HepG2 (cell line): ENCODE data around the gene ADGRD1. TPM values are rescaled to one million over a fixed set of nuclear protein-coding genes. Genes with fewer than 3 reads are reported as not detected.

Experiments used
- ATAC-seq: fragments of 200-7000 bp; cut with Tn5 transposase; 3 replicates; pipeline ENCODE4 v1.9.1; 2020; ENCODE audit warnings: mild to moderate bottlenecking, moderate library complexity
- BruUV-seq: library from RNA; stranded (reverse); fragments of 400-500 nt; replicated peaks from 2 replicates; lab custom pipeline; 2021; lab: Mats Ljungman, UMichigan
- CTCF ChIA-PET: fragments of 300-600 bp; formaldehyde crosslinking; extraction: SDS; loops from one replicate; lab custom pipeline; 2021; ENCODE audit warnings: low total read pairs, inconsistent platforms, low intra/inter-chr PET ratio; lab: Yijun Ruan, JAX
- POLR2A ChIA-PET: fragments of 350-600 bp; sonication (Branson Sonifier 250); formaldehyde crosslinking; loops from one replicate; lab custom pipeline; 2020; ENCODE audit warnings: antibody characterized with exemption, inconsistent platforms; lab: Yijun Ruan, JAX
- DNase-seq: peaks from one replicate; pipeline ENCODE4 v3.0.0-alpha.2; 2015; ENCODE audit warnings: low spot score
- FAIRE-seq: peaks from 3 replicates; lab custom pipeline; 2011; peaks lifted over from hg19 to GRCh38; lab: Jason Lieb, UNC
- H2AFZ ChIP-seq: one replicate; pipeline ENCODE4 v1.6.1; 2011; ENCODE audit warnings: low read length, inconsistent platforms
- H3K27ac ChIP-seq: fragments of 300-600 bp; 3 replicates; pipeline ENCODE4 v1.8.0; 2011; ENCODE audit warnings: mixed run types, mild to moderate bottlenecking, mixed read lengths, low read length, inconsistent platforms; ENCODE audit not compliant: insufficient read depth; ENCODE audit errors: extremely low read length
- H3K27me3 ChIP-seq, 2 experiments: fragments of 200-600 bp in 1 of 2; 2 replicates in 1 of 2; 3 replicates in 1 of 2; pipeline versions ENCODE4 v1.6.0 to v1.8.0; 2011; ENCODE audit warnings: low read length in 2 of 2, mild to moderate bottlenecking in 2 of 2, moderate library complexity in 2 of 2, inconsistent platforms in 1 of 2; ENCODE audit not compliant: insufficient read depth in 2 of 2, control insufficient read depth in 1 of 2
- H3K36me3 ChIP-seq, 2 experiments: fragments of 200-600 bp in 1 of 2; replicated peaks in 1 of 2; 2 replicates in 1 of 2; 3 replicates in 1 of 2; pipeline versions ENCODE4 v1.5.1 to v1.8.0; 2011; ENCODE audit warnings: low read length in 2 of 2, inconsistent platforms in 1 of 2; ENCODE audit not compliant: insufficient read depth in 2 of 2, control insufficient read depth in 1 of 2
- H3K4me1 ChIP-seq: 2 replicates; pipeline ENCODE4 v1.5.1; 2012; ENCODE audit warnings: low read length, inconsistent platforms; ENCODE audit not compliant: insufficient read depth
- H3K4me2 ChIP-seq: 2 replicates; pipeline ENCODE4 v1.6.0; 2011; ENCODE audit warnings: low read depth, low read length, inconsistent platforms
- H3K4me3 ChIP-seq, 3 experiments: fragments of 200-600 bp in 1 of 3; sonication (generic), shearing (Covaris generic) in 1 of 3; replicated peaks in 1 of 3; 2 replicates each; pipeline ENCODE4 v1.5.1; 2011 to 2016; ENCODE audit warnings: low read length in 3 of 3, inconsistent platforms in 2 of 3, low read depth in 2 of 3, mild to moderate bottlenecking in 2 of 3, control low read depth in 1 of 3, mixed read lengths in 1 of 3; ENCODE audit not compliant: insufficient read depth in 1 of 3
- H3K79me2 ChIP-seq: one replicate; pipeline ENCODE4 v1.6.1; 2011; ENCODE audit warnings: low read length, inconsistent platforms; ENCODE audit not compliant: insufficient read depth
- H3K9ac ChIP-seq: 2 replicates; pipeline ENCODE4 v1.6.0; 2011; ENCODE audit warnings: mild to moderate bottlenecking, low read depth, low read length, inconsistent platforms; ENCODE audit not compliant: insufficient read depth
- H3K9me3 ChIP-seq: 2 replicates; pipeline ENCODE4 v1.5.1; 2012; ENCODE audit warnings: mild to moderate bottlenecking, low read length
- H4K20me1 ChIP-seq: 2 replicates; pipeline ENCODE4 v1.6.0; 2011; ENCODE audit warnings: inconsistent platforms, mild to moderate bottlenecking, low read length, moderate library complexity; ENCODE audit not compliant: insufficient read depth
- HBP1 ChIP-seq: IDR thresholded peaks from 2 replicates; pipeline ENCODE4 v1.6.1; 2016; ENCODE audit warnings: low read depth, control low read depth
- HNF1B ChIP-seq: sonication (generic); formaldehyde crosslinking; IDR thresholded peaks from 2 replicates; pipeline ENCODE4 v1.5.1; 2020; ENCODE audit warnings: mild to moderate bottlenecking, moderate library complexity, missing genetic modification reagents
- MED8 ChIP-seq: sonication (generic); formaldehyde crosslinking; IDR thresholded peaks from 2 replicates; pipeline ENCODE4 v1.8.1; 2023; ENCODE audit warnings: mild to moderate bottlenecking, missing genetic modification reagents; ENCODE audit not compliant: insufficient replicate concordance
- MIER2 ChIP-seq: IDR thresholded peaks from 2 replicates; pipeline ENCODE4 v1.6.1; 2016; ENCODE audit warnings: missing biosample characterization, missing genetic modification reagents
- MIXL1 ChIP-seq: IDR thresholded peaks from 2 replicates; pipeline ENCODE4 v1.6.1; 2016
- NFYB ChIP-seq: sonication (generic); formaldehyde crosslinking; IDR thresholded peaks from 2 replicates; pipeline ENCODE4 v1.4.0; 2020; ENCODE audit warnings: missing genetic modification reagents
- NFYC ChIP-seq: IDR thresholded peaks from 2 replicates; pipeline ENCODE4 v1.6.1; 2016; ENCODE audit warnings: missing genetic modification reagents, missing compliant biosample characterization
- NKX3-1 ChIP-seq: sonication (generic); formaldehyde crosslinking; IDR thresholded peaks from 2 replicates; pipeline ENCODE4 v1.5.0; 2020; ENCODE audit warnings: missing genetic modification reagents
- STAT5B ChIP-seq: sonication (generic); formaldehyde crosslinking; IDR thresholded peaks from 2 replicates; pipeline ENCODE4 v1.4.0; 2020; ENCODE audit warnings: missing genetic modification reagents
- ZBTB21 ChIP-seq: sonication (generic); formaldehyde crosslinking; IDR thresholded peaks from 2 replicates; pipeline ENCODE4 v1.4.0; 2020; ENCODE audit warnings: missing genetic modification reagents
- ZC3H4 ChIP-seq: sonication (generic); formaldehyde crosslinking; IDR thresholded peaks from 2 replicates; pipeline ENCODE4 v1.4.0; 2020; ENCODE audit warnings: missing genetic modification reagents, borderline replicate concordance
- ZNF275 ChIP-seq: sonication (generic); formaldehyde crosslinking; IDR thresholded peaks from 2 replicates; pipeline ENCODE4 v1.8.0; 2022; ENCODE audit warnings: missing genetic modification reagents, mild to moderate bottlenecking, inconsistent platforms, borderline replicate concordance
- ZNF343 ChIP-seq: sonication (generic); formaldehyde crosslinking; IDR thresholded peaks from 2 replicates; pipeline ENCODE4 v1.4.0; 2020; ENCODE audit warnings: mild to moderate bottlenecking, missing genetic modification reagents
- WGBS: methylation state at CpG from one replicate; pipeline ENCODE4 v1.1.6; 2017; ENCODE audit warnings: low lambda C conversion rate; 5-methylcytosine and 5-hydroxymethylcytosine counted together
- in situ Hi-C: cut with HindIII; loops from 2 replicates; pipeline ENCODE4 v1.10.0; 2017; ENCODE audit warnings: low pct_unique_long_range_greater_than_20kb; ENCODE audit not compliant: extremely low pct_ligation_motif_present
- intact Hi-C: fragments of 100-400 bp; cut with micrococcal nuclease; formaldehyde crosslinking; loops from one replicate; pipeline ENCODE4 v1.10.0; 2022; ENCODE audit not compliant: unreplicated experiment
- polyA plus RNA-seq, 8 experiments: library from polyadenylated mRNA; depleted of rRNA in 3 of 8; stranded (reverse) in 7 of 8; unstranded in 1 of 8; fragments of >200 nt; fragmentation: Illumina TruSeq in 4 of 8; extraction: Trizol in 4 of 8; gene quantifications; 2 replicates each; pipeline versions ENCODE4 v1.2.1 to v1.2.3, GENCODE V29; 2011 to 2016; ENCODE audit warnings: low read depth in 4 of 8, missing spikeins in 1 of 8, mixed read lengths in 1 of 8; ENCODE audit not compliant: insufficient read depth in 1 of 8
- total RNA-seq, 5 experiments: library from RNA; depleted of rRNA; stranded (reverse); fragments of >200 nt; fragmentation: Illumina TruSeq; extraction: Trizol; gene quantifications; 2 replicates each; pipeline ENCODE4 v1.2.3, GENCODE V29; 2016; ENCODE audit warnings: low read depth in 1 of 5

Gene ADGRD1
- total and polyA plus RNA-seq, 2 of the 13 experiments (the other 11 are each of a cell fraction or from before 2014, with no cell fraction given): 0.46 to 12.4 TPM

DNA sequence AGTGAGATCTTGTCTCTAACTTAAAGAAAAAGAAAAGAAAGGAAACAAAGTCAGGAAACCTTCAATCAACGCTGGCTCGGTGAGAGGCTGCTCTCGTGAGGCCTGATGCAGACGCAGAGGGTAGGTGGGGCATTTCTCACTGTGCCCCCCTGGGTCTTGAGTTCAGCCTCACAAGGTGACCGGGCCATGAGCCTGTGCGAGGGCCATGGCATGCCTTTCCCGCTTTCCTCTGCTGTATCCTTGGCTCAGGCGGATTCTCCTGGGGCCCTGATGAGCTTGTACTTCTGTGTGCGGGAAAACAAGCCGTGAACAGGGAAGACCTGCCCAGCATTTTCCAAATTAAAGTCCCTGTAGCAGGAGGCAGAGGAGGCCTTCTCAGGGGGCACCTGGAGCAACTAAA lies 20.2 kb downstream of the ADGRD1 start:
- Histone ChIP-seq H3K27me3 (no peaks in the 10 kb centered on the region), H4K20me1 (no peaks in the 10 kb centered on the region), H3K9ac (no peak overlapping the region), H3K79me2 (no peaks in the 10 kb centered on the region), H3K9me3 (no peaks in the 10 kb centered on the region), H3K27ac (no peak overlapping the region), H3K36me3 (no peaks in the 10 kb centered on the region; a peak in 1 of 5 replicates), H2AFZ (no peak overlapping the region), H3K4me3 (no peak overlapping the region), H3K4me2 (no peak overlapping the region), H3K4me1 (peaks cover 50% of the 10 kb centered on the region)
- BruUV-seq: no TSS peak
- DNase-seq (no peak), FAIRE-seq (no peak), ATAC-seq (no peak)
- ChIA-PET POLR2A (interaction anchor here (2.6 kb wide), 1 partner anchor 10 kb away, joined by 45 read pairs; no protein-coding TSS in a partner anchor), CTCF (no interaction called here)
- TF ChIP-seq NKX3-1 (CRISPR knock-in tag) (no peak), STAT5B (CRISPR knock-in tag) (no peak), NFYC (no peak), MIER2 (CRISPR knock-in tag) (no peak)
- WGBS: 94% methylated on average over 10 of the region's 10 CpGs
- in situ Hi-C loops: no loop called here
- intact Hi-C loops: no loop called here

DNA sequence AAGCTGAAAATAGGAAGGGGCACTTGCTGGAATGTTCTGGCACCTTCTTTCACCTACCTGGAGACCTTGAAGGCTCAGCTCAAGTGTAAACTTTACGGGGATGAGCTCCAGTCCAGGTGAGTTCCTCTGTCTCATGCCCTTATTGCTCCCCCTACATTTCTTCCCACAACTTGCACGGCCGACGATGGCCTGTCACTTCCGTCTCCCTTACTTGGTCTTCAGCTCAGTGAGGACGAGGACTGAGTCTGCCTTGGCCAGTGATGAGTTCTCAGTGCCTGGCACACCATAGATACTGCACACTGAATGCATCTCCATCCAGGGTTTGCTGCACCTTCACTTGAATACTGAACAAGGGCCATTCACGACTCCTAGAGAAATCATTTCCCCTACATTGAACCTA lies 21.4 kb downstream of the ADGRD1 start:
- Histone ChIP-seq H3K4me2 (no peak overlapping the region), H3K4me1 (peaks cover 48% of the 10 kb centered on the region), H3K27me3 (no peaks in the 10 kb centered on the region), H3K27ac (no peak overlapping the region), H4K20me1 (no peaks in the 10 kb centered on the region), H2AFZ (no peak overlapping the region), H3K9me3 (no peaks in the 10 kb centered on the region), H3K36me3 (no peaks in the 10 kb centered on the region; a peak in 1 of 5 replicates), H3K9ac (no peak overlapping the region), H3K79me2 (no peaks in the 10 kb centered on the region), H3K4me3 (no peak overlapping the region)
- no TSS peak for BruUV-seq
- ATAC-seq: no peak
- intact Hi-C loops (no loop called here), in situ Hi-C loops (no loop called here)
- ChIA-PET CTCF (no interaction called here), POLR2A (interaction anchor here (1.4 kb wide), 2 partner anchors 8 to 21 kb away, joined by 4 to 5 read pairs; partner anchors contain the start of gene ADGRD1)
- TF ChIP-seq HBP1 (CRISPR knock-in tag) (no peak), NFYB (CRISPR knock-in tag) (no peak), ZBTB21 (CRISPR knock-in tag) (no peak), ZNF275 (CRISPR knock-in tag) (no peak), MED8 (CRISPR knock-in tag) (no peak), HNF1B (CRISPR knock-in tag) (no peak), ZC3H4 (no peak), ZNF343 (CRISPR knock-in tag) (no peak), MIXL1 (CRISPR knock-in tag) (no peak)
- FAIRE-seq: no peak
- WGBS: 95% methylated on average over 6 of the region's 7 CpGs
- no peak for DNase-seq
